Left lung (tissue), 14 donors: ENCODE measurements around the gene METTL23. TPM values are rescaled to one million over a fixed set of nuclear protein-coding genes. Genes with fewer than 3 reads are reported as not detected.
A peak's percentile ranks its signal among the peaks of the same experiment; 100 is the strongest.

ENCODE experiments used
- ATAC-seq: fragments of 200-7000 bp; cut with Tn5 transposase; one replicate; pipeline ENCODE4 v1.9.1; 2020; ENCODE audit warnings: moderate library complexity
- DNase-seq, 4 donors: peaks; one replicate each; pipeline ENCODE4 v3.0.0-alpha.2; 2013 to 2020
- H3K27ac ChIP-seq, 2 donors: fragments of 200-600 bp; sonication (generic) in 1 of 2; one replicate each; pipeline versions ENCODE4 v1.5.0 to v1.8.0; 2020 to 2021
- H3K27me3 ChIP-seq, 2 donors: fragments of 200-600 bp; sonication (generic) in 1 of 2; one replicate each; pipeline versions ENCODE4 v1.5.0 to v1.8.0; 2020 to 2021
- H3K36me3 ChIP-seq, 2 donors: fragments of 200-600 bp; sonication (generic) in 1 of 2; one replicate each; pipeline versions ENCODE4 v1.5.0 to v1.8.0; 2020 to 2021
- H3K4me1 ChIP-seq, 2 donors: fragments of 200-600 bp; one replicate each; pipeline ENCODE4 v1.8.0; 2021
- H3K4me3 ChIP-seq, 2 donors: fragments of 200-600 bp; sonication (generic) in 1 of 2; one replicate each; pipeline versions ENCODE4 v1.5.0 to v1.8.0; 2020 to 2021; ENCODE audit warnings: mild to moderate bottlenecking in 1 of 2
- H3K9me3 ChIP-seq, 2 donors: fragments of 200-600 bp; sonication (generic) in 1 of 2; one replicate each; pipeline versions ENCODE4 v1.5.0 to v1.8.0; 2020 to 2021
- intact Hi-C, 2 donors: fragments of 100-400 bp; cut with DNase I; formaldehyde crosslinking; loops; one replicate each; pipeline versions ENCODE4 v1.11.2 to v1.14.2; 2022
- long read RNA-seq, 12 donors: library from polyadenylated mRNA in 2 of 12; unstranded in 2 of 12; transcript quantifications; one replicate each; pipeline ENCODE4 v2.0.0 and lab custom pipeline, GENCODE V29; 2019 to 2026
- polyA plus RNA-seq, 6 donors: library from polyadenylated mRNA; unstranded; fragments of 120-200 nt; gene quantifications; one replicate each; pipeline ENCODE4 v1.2.1, GENCODE V29; 2013; ENCODE audit not compliant: insufficient read length in 6 of 6
- total RNA-seq, 2 donors: library from RNA; stranded (reverse); fragmentation: NEBNext Ultra II Directional; extraction: Animal tissue kit (Norgen Biotek cat#: 25700); gene quantifications; one replicate each; pipeline ENCODE4 v1.2.1, GENCODE V29; 2021
- TF ChIP-seq, protein P1 (sequence below), 2 donors: fragments of 200-600 bp; sonication (generic) in 1 of 2; IDR thresholded peaks; one replicate each; pipeline versions ENCODE4 v1.5.0 to v1.8.0; 2021; ENCODE audit warnings: antibody characterized with exemption in 2 of 2
- donor health status: DM: no; HTN: yes; CAD: no.
- donor health status: DM: no; HTN: no; CAD: no.

Gene METTL23, protein sequence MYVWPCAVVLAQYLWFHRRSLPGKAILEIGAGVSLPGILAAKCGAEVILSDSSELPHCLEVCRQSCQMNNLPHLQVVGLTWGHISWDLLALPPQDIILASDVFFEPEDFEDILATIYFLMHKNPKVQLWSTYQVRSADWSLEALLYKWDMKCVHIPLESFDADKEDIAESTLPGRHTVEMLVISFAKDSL
- total RNA-seq (10 to 100 TPM; 30.6 to 33.5 TPM), polyA plus RNA-seq (10 to 100 TPM; 34.7 to 40.2 (median 37.1) TPM)
- long read RNA-seq, donor 1, partial matches to known transcripts = 0 of 14 reads
- long read RNA-seq, donor 1, other reads (novel, unspliced or antisense) = 0 of 14 reads
- long read RNA-seq, donor 2, transcript METTL23-212 (4 exons, 1,006 nt) = major isoform, 6 of 17 reads
- long read RNA-seq, donor 2, partial matches to known transcripts = 0 of 17 reads
- long read RNA-seq, donor 2, other reads (novel, unspliced or antisense) = 0 of 17 reads
- long read RNA-seq, donor 3, partial matches to known transcripts = 0 of 6 reads
- long read RNA-seq, donor 3, other reads (novel, unspliced or antisense) = 0 of 6 reads
- long read RNA-seq, donor 4, transcript METTL23-215 (5 exons, 1,171 nt) = minor isoform, 5 of 56 reads
- long read RNA-seq, donor 4, transcript METTL23-201 (5 exons, 1,155 nt) = major isoform, 10 of 56 reads
- long read RNA-seq, donor 4, transcript METTL23-212 (4 exons, 1,006 nt) = minor isoform, 6 of 56 reads
- long read RNA-seq, donor 4, transcript METTL23-204 (4 exons, 904 nt) = minor isoform, 9 of 56 reads
- long read RNA-seq, donor 4, partial matches to known transcripts = 13 of 56 reads
- long read RNA-seq, donor 4, other reads (novel, unspliced or antisense) = 8 of 56 reads
- long read RNA-seq, donor 5, transcript METTL23-204 (4 exons, 904 nt) = major isoform, 5 of 11 reads
- long read RNA-seq, donor 5, partial matches to known transcripts = 0 of 11 reads
- long read RNA-seq, donor 5, other reads (novel, unspliced or antisense) = 0 of 11 reads
- long read RNA-seq, donor 6, partial matches to known transcripts = 0 of 14 reads
- long read RNA-seq, donor 6, other reads (novel, unspliced or antisense) = 0 of 14 reads
- long read RNA-seq, donor 7, partial matches to known transcripts = 0 of 8 reads
- long read RNA-seq, donor 7, other reads (novel, unspliced or antisense) = 0 of 8 reads
- long read RNA-seq, donor 8, partial matches to known transcripts = 0 of 6 reads
- long read RNA-seq, donor 8, other reads (novel, unspliced or antisense) = 0 of 6 reads
- long read RNA-seq, donor 9 = 0 reads
- long read RNA-seq, donor 10, transcript METTL23-201 (5 exons, 1,155 nt) = major isoform, 7 of 30 reads
- long read RNA-seq, donor 10, transcript METTL23-204 (4 exons, 904 nt) = minor isoform, 5 of 30 reads
- long read RNA-seq, donor 10, partial matches to known transcripts = 1 of 30 reads
- long read RNA-seq, donor 10, other reads (novel, unspliced or antisense) = 9 of 30 reads
- long read RNA-seq, donor 11 = 0 reads
- long read RNA-seq, donor 12, partial matches to known transcripts = 178 of 207 reads
- long read RNA-seq, donor 12, other reads (novel, unspliced or antisense) = 21 of 207 reads

- Histone ChIP-seq H3K27me3 (no peaks in the 10 kb centered on the region), H3K27ac (peak within 1 kb of the TSS; percentile 100), H3K9me3 (no peaks in the 10 kb centered on the region), H3K36me3 (peaks cover 3 to 56% of the 10 kb centered on the region in 2 donors), H3K4me3 (peak within 1 kb of the TSS; percentile 94 to 99), H3K4me1 (peaks cover 17 to 80% of the 10 kb centered on the region in 2 donors)
- intact Hi-C loops = no loop called here
- TF ChIP-seq, protein P1, sequence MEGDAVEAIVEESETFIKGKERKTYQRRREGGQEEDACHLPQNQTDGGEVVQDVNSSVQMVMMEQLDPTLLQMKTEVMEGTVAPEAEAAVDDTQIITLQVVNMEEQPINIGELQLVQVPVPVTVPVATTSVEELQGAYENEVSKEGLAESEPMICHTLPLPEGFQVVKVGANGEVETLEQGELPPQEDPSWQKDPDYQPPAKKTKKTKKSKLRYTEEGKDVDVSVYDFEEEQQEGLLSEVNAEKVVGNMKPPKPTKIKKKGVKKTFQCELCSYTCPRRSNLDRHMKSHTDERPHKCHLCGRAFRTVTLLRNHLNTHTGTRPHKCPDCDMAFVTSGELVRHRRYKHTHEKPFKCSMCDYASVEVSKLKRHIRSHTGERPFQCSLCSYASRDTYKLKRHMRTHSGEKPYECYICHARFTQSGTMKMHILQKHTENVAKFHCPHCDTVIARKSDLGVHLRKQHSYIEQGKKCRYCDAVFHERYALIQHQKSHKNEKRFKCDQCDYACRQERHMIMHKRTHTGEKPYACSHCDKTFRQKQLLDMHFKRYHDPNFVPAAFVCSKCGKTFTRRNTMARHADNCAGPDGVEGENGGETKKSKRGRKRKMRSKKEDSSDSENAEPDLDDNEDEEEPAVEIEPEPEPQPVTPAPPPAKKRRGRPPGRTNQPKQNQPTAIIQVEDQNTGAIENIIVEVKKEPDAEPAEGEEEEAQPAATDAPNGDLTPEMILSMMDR (IDR thresholded peaks at IDR 0.05) = peak; percentile 43 to 58
- ATAC-seq (peak; percentile 73), DNase-seq (peak in 3 of 4 donors; percentile 74 to 89 (median 88))
These were observed at the start of gene METTL23 for GRCh38 chr17:76726776-76727718. METTL23 (plus strand) TSS chr17:76726839; CDS start chr17:76729711, 2,872 bp downstream.

DNA sequence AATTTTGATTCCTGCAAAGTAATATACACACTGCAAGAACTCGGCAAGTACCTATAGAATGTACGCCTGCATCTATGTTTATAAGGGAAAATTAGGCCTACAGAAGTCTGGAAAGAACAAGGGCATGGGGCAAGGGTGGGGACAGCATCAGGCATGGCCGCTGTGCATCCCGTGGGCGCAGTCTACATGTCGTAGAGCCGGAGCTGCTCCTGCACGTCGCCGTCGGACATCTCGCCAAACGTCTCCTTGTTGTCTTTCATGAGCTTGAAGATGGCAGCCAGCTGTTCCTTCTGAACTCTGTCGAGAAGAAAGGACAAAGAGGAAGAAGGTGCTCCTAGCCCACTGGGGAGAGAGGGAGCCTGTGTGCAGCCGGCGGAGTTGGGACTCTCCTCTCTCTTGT lies 49.2 kb upstream of the METTL23 start:
- peaks cover 3 to 11% of the 10 kb centered on the region in 2 donors for H3K4me1 ChIP-seq
- DNase-seq = no peak
- ATAC-seq = no peak
- H3K36me3 ChIP-seq = peaks cover 0 to 1% of the 10 kb centered on the region in 2 donors
- intact Hi-C loops = no loop called here
- H3K4me3 ChIP-seq = no peak overlapping the region
- TF ChIP-seq, protein P1 (IDR thresholded peaks at IDR 0.05) = no peak
- H3K27me3 ChIP-seq = no peaks in the 10 kb centered on the region
- no peaks in the 10 kb centered on the region for H3K9me3 ChIP-seq
- H3K27ac ChIP-seq = no peak overlapping the region

DNA sequence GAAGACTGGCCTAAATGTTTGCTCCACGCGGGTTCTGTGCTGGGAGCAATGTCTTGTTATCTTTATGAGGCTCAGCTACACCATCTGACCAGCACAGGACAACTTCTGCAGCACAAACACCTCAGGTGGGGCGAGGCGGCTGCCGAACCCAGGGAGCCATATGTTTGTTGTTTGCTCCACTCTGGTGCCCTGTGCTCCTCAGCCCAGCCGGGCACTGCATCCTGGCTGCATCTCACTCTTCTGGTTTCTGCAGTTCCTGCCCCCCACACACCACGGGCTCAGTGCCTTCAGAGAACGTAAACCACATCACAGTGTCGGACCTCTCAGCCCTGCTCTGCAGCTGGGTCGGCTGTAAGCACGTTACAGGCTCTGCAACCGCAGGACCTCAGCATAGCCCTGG lies 48.3 kb upstream of the METTL23 start:
- no peak for ATAC-seq
- H3K36me3 ChIP-seq = peaks cover 0 to 8% of the 10 kb centered on the region in 2 donors
- H3K9me3 ChIP-seq = no peaks in the 10 kb centered on the region
- H3K4me3 ChIP-seq = no peak overlapping the region
- no peak for DNase-seq
- intact Hi-C loops = no loop called here
- H3K27me3 ChIP-seq = no peaks in the 10 kb centered on the region
- H3K27ac ChIP-seq = no peak overlapping the region
- peaks cover 0 to 7% of the 10 kb centered on the region in 2 donors for H3K4me1 ChIP-seq
- TF ChIP-seq, protein P1 (IDR thresholded peaks at IDR 0.05) = no peak

GRCh38 chr17:76679239-76679638 lies 47.4 kb upstream of the METTL23 start:
- Histone ChIP-seq H3K27ac (no peak overlapping the region), H3K4me1 (peaks cover 0 to 7% of the 10 kb centered on the region in 2 donors), H3K36me3 (peaks cover 0 to 15% of the 10 kb centered on the region in 2 donors), H3K9me3 (no peaks in the 10 kb centered on the region), H3K27me3 (no peaks in the 10 kb centered on the region), H3K4me3 (no peak overlapping the region)
- no peak for DNase-seq
- ATAC-seq = no peak
- intact Hi-C loops = no loop called here
- TF ChIP-seq, protein P1 (IDR thresholded peaks at IDR 0.05) = no peak
